ENCODE data around the gene USP24.
"Not testable (repeated sequence)": the region's sequence is repeated elsewhere in the genome, so short reads cannot be mapped to it uniquely, and the experiment has no call there.

GRCh38 chr1:55199735-55200134, 15.4 kb downstream of the USP24 start:
- TF ChIP-seq POLR2A, CTCF (IDR thresholded peaks at IDR 0.05): not testable (repeated sequence)

Measured in esophagus squamous epithelium (tissue), 4 donors.